ENCODE data around the gene CDK6.

CDK6 gene

DNA sequence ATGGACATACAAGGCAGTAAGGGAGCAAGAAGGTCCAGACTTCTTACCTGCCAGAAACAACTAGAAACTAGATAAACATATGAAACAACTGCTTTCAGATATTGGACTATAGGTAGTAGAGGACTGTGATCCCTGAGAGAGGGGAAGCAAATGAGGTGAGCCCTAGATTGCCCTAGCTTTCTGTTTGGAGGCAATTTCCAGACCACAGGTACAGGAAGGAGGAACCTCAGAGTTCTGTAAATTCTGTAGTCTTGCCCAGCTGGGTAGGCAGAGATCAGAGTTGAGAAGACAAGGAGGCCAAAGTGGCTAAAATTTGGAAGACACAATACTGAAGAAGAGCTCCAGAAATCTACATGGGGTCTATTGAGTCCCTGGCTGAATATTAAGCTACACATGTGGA lies 21.0 kb downstream of the CDK6 start:
- DNase-seq (ENCODE audit: insufficient read length, low spot score) (no peak), FAIRE-seq (no peak)
- TF ChIP-seq, protein P1, sequence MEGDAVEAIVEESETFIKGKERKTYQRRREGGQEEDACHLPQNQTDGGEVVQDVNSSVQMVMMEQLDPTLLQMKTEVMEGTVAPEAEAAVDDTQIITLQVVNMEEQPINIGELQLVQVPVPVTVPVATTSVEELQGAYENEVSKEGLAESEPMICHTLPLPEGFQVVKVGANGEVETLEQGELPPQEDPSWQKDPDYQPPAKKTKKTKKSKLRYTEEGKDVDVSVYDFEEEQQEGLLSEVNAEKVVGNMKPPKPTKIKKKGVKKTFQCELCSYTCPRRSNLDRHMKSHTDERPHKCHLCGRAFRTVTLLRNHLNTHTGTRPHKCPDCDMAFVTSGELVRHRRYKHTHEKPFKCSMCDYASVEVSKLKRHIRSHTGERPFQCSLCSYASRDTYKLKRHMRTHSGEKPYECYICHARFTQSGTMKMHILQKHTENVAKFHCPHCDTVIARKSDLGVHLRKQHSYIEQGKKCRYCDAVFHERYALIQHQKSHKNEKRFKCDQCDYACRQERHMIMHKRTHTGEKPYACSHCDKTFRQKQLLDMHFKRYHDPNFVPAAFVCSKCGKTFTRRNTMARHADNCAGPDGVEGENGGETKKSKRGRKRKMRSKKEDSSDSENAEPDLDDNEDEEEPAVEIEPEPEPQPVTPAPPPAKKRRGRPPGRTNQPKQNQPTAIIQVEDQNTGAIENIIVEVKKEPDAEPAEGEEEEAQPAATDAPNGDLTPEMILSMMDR (IDR thresholded peaks at IDR 0.05; ENCODE audit: insufficient read depth, missing control alignments), result no peak

DNA sequence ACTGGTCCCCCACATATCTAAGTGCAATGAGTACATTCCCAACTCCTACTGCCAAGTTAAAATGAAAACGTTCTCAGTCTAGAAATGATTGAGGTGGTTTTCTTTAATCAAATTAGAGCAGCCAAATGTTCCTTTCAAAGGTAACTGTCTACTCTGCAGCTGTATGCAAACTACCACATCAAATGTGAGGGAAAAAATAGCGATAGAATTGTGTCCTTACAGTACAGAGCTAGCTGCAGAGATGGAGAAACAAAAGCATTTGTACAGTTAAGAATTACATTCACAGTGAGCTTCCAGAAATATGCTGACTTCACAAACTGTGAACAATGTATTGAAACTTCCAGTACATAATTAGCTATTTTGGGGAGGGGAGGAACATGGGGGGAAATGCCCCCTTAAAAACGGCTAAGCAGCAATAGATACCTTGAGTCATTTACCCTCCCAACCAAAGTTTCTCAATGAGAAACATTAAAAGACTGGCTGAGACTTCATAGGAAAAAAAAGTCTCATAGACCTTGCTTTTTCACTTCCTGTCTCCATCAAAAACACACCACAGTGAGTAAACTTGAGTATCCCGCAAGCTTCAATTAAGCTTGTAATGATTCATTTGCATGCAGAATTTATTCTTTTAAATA lies 22.9 kb downstream of the CDK6 start:
- TF ChIP-seq, protein P1 (IDR thresholded peaks at IDR 0.05; ENCODE audit: insufficient read depth, missing control alignments), result no peak
- no peak for DNase-seq (ENCODE audit: insufficient read length, low spot score)
- no peak for FAIRE-seq

DNA sequence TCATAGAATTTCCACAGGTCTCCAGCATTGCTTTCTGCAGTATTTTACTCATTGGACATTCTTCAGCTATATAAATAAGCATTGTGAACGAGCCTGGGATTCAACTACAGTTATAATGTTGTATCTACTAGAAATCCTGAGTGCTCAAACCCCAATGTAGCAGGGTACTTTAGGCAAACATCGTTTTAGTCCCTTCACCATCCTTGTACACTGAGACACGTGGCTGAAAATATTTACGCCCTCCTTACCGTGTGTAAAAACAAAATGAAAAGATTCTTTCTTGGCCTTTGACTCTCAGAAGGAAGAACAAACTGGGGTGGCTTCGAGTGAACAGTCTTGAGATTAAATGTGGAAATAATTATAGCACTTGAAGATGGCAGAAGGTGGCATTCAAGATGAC lies 25.2 kb downstream of the CDK6 start:
- no peak for FAIRE-seq
- TF ChIP-seq, protein P1 (IDR thresholded peaks at IDR 0.05; ENCODE audit: insufficient read depth, missing control alignments), result no peak
- no peak for DNase-seq (ENCODE audit: insufficient read length, low spot score)

DNA sequence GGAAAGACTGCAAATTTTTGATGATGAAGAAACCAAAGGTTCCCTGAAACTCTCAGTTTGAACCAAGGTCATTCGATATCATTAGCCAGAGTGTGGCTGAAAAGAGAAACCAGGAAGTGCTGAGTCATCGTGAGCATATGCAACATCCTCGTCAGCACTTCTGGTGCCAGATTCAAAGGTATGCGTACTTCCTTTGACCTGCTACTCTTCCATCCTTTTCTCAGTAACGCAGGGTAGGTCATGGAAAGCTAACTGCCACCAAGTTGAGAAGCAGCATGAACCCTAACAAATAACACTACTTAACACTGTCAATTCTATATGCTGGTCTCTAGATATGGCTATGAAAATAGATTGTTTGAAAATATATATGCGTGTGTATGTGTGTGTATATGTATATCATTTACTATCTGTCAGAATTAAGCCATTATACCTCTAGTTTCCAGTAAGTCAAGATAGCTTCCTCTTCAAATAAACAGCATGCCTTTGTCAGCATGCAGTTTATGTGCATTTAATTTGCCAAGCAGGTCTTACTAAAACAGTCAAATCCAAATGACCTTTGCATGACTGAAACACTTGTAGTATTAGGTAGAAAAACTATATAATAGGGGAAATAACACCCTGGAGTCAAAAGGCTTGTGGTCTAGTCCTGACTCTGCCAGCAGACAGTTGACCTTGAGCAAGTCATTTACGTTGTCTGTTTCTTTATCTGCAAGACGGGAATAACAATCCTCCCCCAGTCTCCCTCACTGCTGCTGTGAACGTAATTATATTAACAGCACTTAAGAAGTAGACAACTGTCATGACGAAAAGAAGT lies 26.4 kb downstream of the CDK6 start:
- TF ChIP-seq, protein P1 (IDR thresholded peaks at IDR 0.05; ENCODE audit: insufficient read depth, missing control alignments), result no peak
- DNase-seq (ENCODE audit: insufficient read length, low spot score), result no peak
- FAIRE-seq, result no peak

DNA sequence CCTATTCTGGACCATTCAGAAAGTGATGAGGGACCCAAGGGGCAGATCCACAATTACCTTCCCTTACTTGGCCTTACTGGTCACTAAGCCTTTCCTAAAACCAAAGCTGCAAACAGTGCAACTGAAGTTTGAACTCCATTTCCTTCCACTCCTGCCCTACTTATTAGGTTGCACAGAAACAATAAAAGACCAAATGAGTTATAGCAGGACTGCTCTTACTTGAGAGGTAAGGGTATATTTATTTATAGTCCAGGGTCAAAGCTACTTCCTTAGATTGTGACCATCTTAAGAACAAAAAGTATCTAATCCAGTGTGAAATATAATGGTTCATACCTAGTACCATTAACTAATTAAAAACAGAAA lies 27.0 kb downstream of the CDK6 start:
- no peak for FAIRE-seq
- DNase-seq (ENCODE audit: insufficient read length, low spot score), result no peak
- TF ChIP-seq, protein P1 (IDR thresholded peaks at IDR 0.05; ENCODE audit: insufficient read depth, missing control alignments), result no peak

DNA sequence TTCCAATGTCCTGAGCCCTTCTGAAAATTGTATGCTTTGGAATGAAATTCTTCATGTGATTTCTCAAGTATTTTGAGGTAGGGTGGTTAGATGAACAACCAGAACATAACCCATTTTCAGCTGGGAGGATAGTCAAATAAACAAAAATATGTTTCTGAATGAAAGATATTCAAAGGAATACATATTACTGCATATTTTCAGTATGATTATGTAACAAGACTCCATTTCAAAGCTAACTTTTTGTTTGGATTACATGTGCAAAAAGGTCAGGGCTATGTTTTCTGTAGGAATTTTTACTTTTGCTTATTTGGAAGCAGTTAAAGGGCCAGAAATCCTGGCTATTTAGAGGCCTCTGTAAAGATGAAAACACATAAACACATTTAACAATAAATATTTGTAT lies 27.7 kb downstream of the CDK6 start:
- FAIRE-seq, result no peak

More for the DNA sequence above, 27.7 kb downstream of the CDK6 start:
- TF ChIP-seq, protein P1 (IDR thresholded peaks at IDR 0.05; ENCODE audit: insufficient read depth, missing control alignments), result no peak
- no peak for DNase-seq (ENCODE audit: insufficient read length, low spot score)

All from D721Med (cell line).